Keratinocyte (primary cell): Measurements from ENCODE around the gene PXYLP1. TPM values are rescaled to one million over a fixed set of nuclear protein-coding genes. Genes with fewer than 3 reads are reported as not detected.
A peak's percentile ranks its signal among the peaks of the same experiment; 100 is the strongest.

Experiments used
- DNase-seq: peaks from one replicate; pipeline ENCODE4 v3.0.0-alpha.2; 2011; ENCODE audit warnings: low read depth, missing footprints, low spot score
- FAIRE-seq: peaks from 2 replicates; lab custom pipeline; 2011; peaks lifted over from hg19 to GRCh38; lab: Jason Lieb, UNC
- H2AFZ ChIP-seq: 2 replicates; pipeline ENCODE4 v1.6.0; 2012; ENCODE audit warnings: low read length, control low read depth, inconsistent platforms; ENCODE audit not compliant: control insufficient read depth
- H3K27ac ChIP-seq: 2 replicates; pipeline ENCODE4 v1.5.1; 2011; ENCODE audit warnings: low read length; ENCODE audit not compliant: control insufficient read depth, insufficient read depth
- H3K27me3 ChIP-seq: 3 replicates; pipeline ENCODE4 v1.6.0; 2011; ENCODE audit warnings: low read length; ENCODE audit not compliant: control insufficient read depth, insufficient read depth; ENCODE audit errors: extremely low read depth
- H3K36me3 ChIP-seq, 2 experiments: 2 replicates in 1 of 2; 3 replicates in 1 of 2; pipeline ENCODE4 v1.5.1; 2011; ENCODE audit warnings: low read length in 2 of 2, mild to moderate bottlenecking in 1 of 2; ENCODE audit not compliant: control insufficient read depth in 2 of 2, insufficient read depth in 2 of 2; ENCODE audit errors: extremely low read depth in 1 of 2
- H3K4me1 ChIP-seq: 3 replicates; pipeline ENCODE4 v1.5.1; 2011; ENCODE audit warnings: low read length; ENCODE audit not compliant: control insufficient read depth, insufficient read depth; ENCODE audit errors: extremely low read depth
- H3K4me2 ChIP-seq: 3 replicates; pipeline ENCODE4 v1.6.0; 2011; ENCODE audit warnings: low read depth, low read length; ENCODE audit not compliant: control insufficient read depth, insufficient read depth; ENCODE audit errors: extremely low read depth
- H3K4me3 ChIP-seq, 3 experiments: fragments of 200-600 bp in 1 of 3; sonication (generic) in 1 of 3; 2 replicates in 2 of 3; 3 replicates in 1 of 3; pipeline ENCODE4 v1.5.1; 2011 to 2016; ENCODE audit warnings: low read length in 3 of 3, mild to moderate bottlenecking in 3 of 3, control low read depth in 2 of 3, inconsistent platforms in 1 of 3, low read depth in 1 of 3, mixed read lengths in 1 of 3, mixed run types in 1 of 3, moderate library complexity in 1 of 3; ENCODE audit not compliant: control insufficient read depth in 2 of 3, insufficient read depth in 2 of 3; ENCODE audit errors: extremely low read depth in 1 of 3
- H3K79me2 ChIP-seq: 2 replicates; pipeline ENCODE4 v1.6.0; 2012; ENCODE audit warnings: low read length; ENCODE audit not compliant: control insufficient read depth, insufficient read depth
- H3K9ac ChIP-seq: 3 replicates; pipeline ENCODE4 v1.6.0; 2011; ENCODE audit warnings: low read length; ENCODE audit not compliant: control insufficient read depth, insufficient read depth; ENCODE audit errors: extremely low read depth
- H3K9me1 ChIP-seq: 3 replicates; pipeline ENCODE4 v1.6.0; 2011; ENCODE audit warnings: low read length; ENCODE audit not compliant: control insufficient read depth, insufficient read depth; ENCODE audit errors: extremely low read depth
- H3K9me3 ChIP-seq: 2 replicates; pipeline ENCODE4 v1.5.1; 2012; ENCODE audit warnings: low read depth, low read length; ENCODE audit not compliant: control insufficient read depth
- H4K20me1 ChIP-seq: 3 replicates; pipeline ENCODE4 v1.6.0; 2011; ENCODE audit warnings: low read length; ENCODE audit not compliant: control insufficient read depth, insufficient read depth; ENCODE audit errors: extremely low read depth
- CTCF ChIP-seq, 3 experiments: IDR thresholded peaks in 1 of 3; conservative IDR thresholded peaks in 1 of 3; optimal IDR thresholded peaks in 1 of 3; 2 replicates in 2 of 3; 3 replicates in 1 of 3; pipeline versions ENCODE3 to v1.5.1; 2011; ENCODE audit warnings: low read length in 3 of 3, mild to moderate bottlenecking in 3 of 3, moderate library complexity in 2 of 3, control low read depth in 1 of 3, inconsistent platforms in 1 of 3; ENCODE audit not compliant: insufficient read depth in 2 of 3; ENCODE audit errors: extremely low read depth in 1 of 3
- EZH2 ChIP-seq: IDR thresholded peaks from one replicate; pipeline ENCODE4 v1.6.1; 2012; ENCODE audit warnings: inconsistent platforms, mild to moderate bottlenecking, low read length, moderate library complexity
- dilution Hi-C: fragments of 300-500 bp; cut with MboI; formaldehyde crosslinking; loops from one replicate; pipeline ENCODE4 v1.7.0; 2020; ENCODE audit warnings: low sequenced_read_pairs; ENCODE audit not compliant: extremely low pct_ligation_motif_present
- polyA plus RNA-seq, 5 experiments: library from polyadenylated mRNA; depleted of rRNA in 3 of 5; stranded (reverse) in 3 of 5; stranded (forward) in 1 of 5; unstranded in 1 of 5; fragments of >200 nt; gene quantifications; 1 replicate in 1 of 5; 2 replicates in 3 of 5; 3 replicates in 1 of 5; pipeline versions ENCODE4 v1.2.1 to v1.2.3, GENCODE V29; 2011 to 2012; ENCODE audit warnings: missing spikeins in 2 of 5, low read depth in 1 of 5, low replicate concordance in 1 of 5

The PXYLP1 gene
- polyA plus RNA-seq, 1 donor (not counting 4 experiments of a cell fraction or from before 2014, with no cell fraction given), result 3.0 TPM

DNA sequence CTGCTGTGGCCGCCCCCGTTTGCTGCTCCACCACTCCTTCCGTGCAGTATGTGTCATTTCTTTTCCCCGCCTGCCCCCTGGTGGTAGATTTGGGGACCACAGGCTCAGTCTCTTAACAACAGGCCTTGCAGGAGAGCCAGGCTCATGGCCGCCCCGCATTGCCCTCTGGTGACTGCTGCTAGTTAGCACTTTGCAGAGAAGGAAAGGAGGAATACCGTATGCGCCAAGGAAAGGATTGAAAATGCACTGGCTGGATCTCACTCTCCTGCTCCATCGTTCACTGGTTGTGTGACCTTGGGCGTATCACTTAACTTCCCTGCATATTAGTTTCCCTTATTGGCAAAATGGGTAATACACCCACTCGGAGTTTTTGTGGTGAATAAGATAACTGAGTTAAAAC lies 39.3 kb upstream of the PXYLP1 start:
- no peaks in the 10 kb centered on the region for H3K9me1 ChIP-seq
- no peaks in the 10 kb centered on the region for H3K36me3 ChIP-seq
- H3K27me3 ChIP-seq, result peaks cover 9% of the 10 kb centered on the region
- TF ChIP-seq CTCF (optimal IDR thresholded peaks at IDR 0.05 in 1 of 3, IDR thresholded peaks at IDR 0.05 in 1 of 3, conservative IDR thresholded peaks at IDR 0.05 in 1 of 3; ENCODE audit: extremely low read depth in 1 of 3, insufficient read depth in 2 of 3, low read length in 3 of 3), result peak; percentile 97 to 99 (median 97)
- TF ChIP-seq EZH2, result no peak
- FAIRE-seq (peak; percentile 88), DNase-seq (peak; percentile 70)
- no peak overlapping the region for H3K9ac ChIP-seq
- H3K27ac ChIP-seq, result no peak overlapping the region
- H4K20me1 ChIP-seq, result no peaks in the 10 kb centered on the region
- H3K4me1 ChIP-seq, result no peaks in the 10 kb centered on the region
- no peaks in the 10 kb centered on the region for H3K79me2 ChIP-seq
- dilution Hi-C loops, result no loop called here
- no peaks in the 10 kb centered on the region for H3K9me3 ChIP-seq
- H2AFZ ChIP-seq, result no peak overlapping the region
- no peak overlapping the region for H3K4me3 ChIP-seq
- H3K4me2 ChIP-seq, result no peak overlapping the region

DNA sequence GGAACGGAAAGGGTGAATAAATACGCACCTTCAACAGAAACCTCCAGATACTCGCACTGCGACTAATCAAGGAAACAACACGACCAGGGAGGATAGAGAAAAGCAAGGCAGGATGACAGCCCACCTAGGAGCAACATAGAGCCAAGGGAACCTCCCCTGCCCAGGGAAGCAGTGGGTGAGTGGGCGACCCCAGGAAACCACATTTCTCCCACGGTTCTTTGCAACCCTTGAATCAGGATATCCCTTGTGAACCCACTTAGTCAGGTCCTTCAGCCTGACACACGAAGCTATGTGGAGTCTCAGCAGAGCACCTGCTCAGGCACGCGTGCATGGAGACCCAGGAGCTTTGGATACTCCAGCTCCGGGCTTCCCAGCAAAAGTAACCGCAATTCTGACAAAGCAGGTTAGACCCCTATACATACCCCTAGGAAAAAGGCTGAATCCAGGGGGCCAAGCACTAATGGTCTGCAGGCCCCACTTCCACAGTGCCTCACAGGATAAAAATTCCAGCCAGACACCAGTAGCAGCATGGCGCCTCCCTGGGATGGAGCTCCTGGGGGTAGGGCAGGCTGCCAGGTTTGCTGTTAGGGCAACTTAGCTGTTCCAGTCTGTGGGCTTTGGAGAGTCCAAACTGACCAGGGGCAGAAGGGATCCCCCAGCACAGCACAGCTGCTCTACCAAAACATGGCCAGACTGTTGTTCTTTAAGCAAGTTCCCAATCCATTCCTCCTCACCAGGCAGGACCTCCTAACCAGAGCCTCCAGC lies 38.4 kb upstream of the PXYLP1 start:
- dilution Hi-C loops, result no loop called here
- no peaks in the 10 kb centered on the region for H4K20me1 ChIP-seq
- DNase-seq (no peak), FAIRE-seq (no peak)
- H3K4me1 ChIP-seq, result no peaks in the 10 kb centered on the region
- peaks cover 9% of the 10 kb centered on the region for H3K27me3 ChIP-seq
- H3K36me3 ChIP-seq, result no peaks in the 10 kb centered on the region
- no peaks in the 10 kb centered on the region for H3K9me3 ChIP-seq
- H3K9ac ChIP-seq, result no peak overlapping the region
- no peaks in the 10 kb centered on the region for H3K9me1 ChIP-seq
- no peak for TF ChIP-seq EZH2
- TF ChIP-seq CTCF (optimal IDR thresholded peaks at IDR 0.05 in 1 of 3, IDR thresholded peaks at IDR 0.05 in 1 of 3, conservative IDR thresholded peaks at IDR 0.05 in 1 of 3; ENCODE audit: extremely low read depth in 1 of 3, insufficient read depth in 2 of 3, low read length in 3 of 3), result no peak
- no peak overlapping the region for H3K4me2 ChIP-seq
- H3K27ac ChIP-seq, result no peak overlapping the region
- H3K4me3 ChIP-seq, result no peak overlapping the region
- no peaks in the 10 kb centered on the region for H3K79me2 ChIP-seq
- no peak overlapping the region for H2AFZ ChIP-seq
